H1 (cell line): Measurements from ENCODE around the gene PHF23. TPM values are rescaled to one million over a fixed set of nuclear protein-coding genes. Genes with fewer than 3 reads are reported as not detected.
A peak's percentile ranks its signal among the peaks of the same experiment; 100 is the strongest.

Experiments used
- PHF8 ChIP-seq: fragments of 200-600 bp; sonication (generic); conservative IDR thresholded peaks from 2 replicates; pipeline ENCODE4 v1.7.1; 2012; ENCODE audit warnings: low read depth, mild to moderate bottlenecking, inconsistent platforms, low read length, moderate library complexity
- polyA plus RNA-seq, 7 experiments: library from polyadenylated mRNA; depleted of rRNA in 3 of 7; stranded (reverse) in 5 of 7; unstranded in 2 of 7; fragments of >200 nt in 5 of 7; fragments of 200-250 nt in 2 of 7; gene quantifications; 1 replicate in 5 of 7; 2 replicates in 1 of 7; 4 replicates in 1 of 7; pipeline versions ENCODE4 v1.2.1 to v1.2.3, GENCODE V29; 2011 to 2013; ENCODE audit warnings: missing spikeins in 2 of 7, mixed read lengths in 2 of 7
- total RNA-seq: library from RNA; stranded (reverse); fragmentation: NEBNext Ultra II Directional; extraction: Animal tissue kit (Norgen Biotek cat#: 25700); gene quantifications from 2 replicates; pipeline ENCODE4 v1.2.1, GENCODE V29; 2021

The PHF23 gene
- total and polyA plus RNA-seq, 2 of the 8 experiments (the other 6 are each of a cell fraction or from before 2014, with no cell fraction given) = 47.5 to 62.8 TPM

DNA sequence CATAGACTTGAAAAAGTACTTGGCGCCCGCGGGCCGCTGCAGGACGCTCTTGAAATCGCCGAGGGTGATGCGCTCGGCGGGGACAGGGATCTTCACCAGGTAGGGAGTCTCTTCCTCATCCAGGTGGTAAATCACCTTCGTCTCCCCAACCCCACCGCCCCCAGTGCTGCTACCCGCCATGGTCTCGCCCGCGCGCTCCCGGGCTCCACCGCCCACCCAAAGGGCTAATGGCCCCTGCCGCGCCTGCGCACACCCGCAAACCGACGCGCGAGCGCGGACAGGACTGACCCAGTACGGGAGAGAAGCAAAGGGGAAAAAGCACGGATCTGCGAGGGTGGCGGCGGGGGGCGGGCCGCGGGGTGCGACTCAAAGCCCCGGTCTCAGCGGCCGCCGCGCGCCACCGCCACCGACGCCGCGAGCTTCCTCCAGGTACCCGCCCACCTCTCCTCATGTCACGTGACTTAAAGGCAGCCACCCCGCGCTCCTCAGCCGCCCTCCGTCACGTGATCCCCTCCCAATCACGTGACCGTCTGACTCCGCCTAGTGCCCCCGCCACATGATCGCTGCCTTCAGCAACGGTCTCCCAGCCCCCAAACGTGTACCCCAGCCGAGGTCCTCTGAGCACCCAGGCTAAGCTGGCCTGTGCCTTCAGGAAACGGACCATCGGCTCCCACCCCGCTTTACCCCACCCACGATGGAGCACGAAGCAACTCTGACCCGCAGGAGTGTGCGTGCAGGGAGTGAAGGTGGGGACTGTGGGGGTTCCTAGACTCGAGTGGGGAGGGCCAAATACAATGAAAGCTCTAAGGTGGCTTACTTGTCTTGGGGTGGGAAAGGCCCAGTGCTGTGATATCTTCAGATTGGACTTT is 4.9 kb downstream of the PHF23 start, which contains the start of gene DVL2 (continued):
- peak; percentile 84 for TF ChIP-seq PHF8
